ENCODE results near the gene RAB14. TPM values are rescaled to one million over a fixed set of nuclear protein-coding genes. Genes with fewer than 3 reads are reported as not detected.

Gene RAB14
- total and polyA plus RNA-seq, 2 donors from 2014 or later = 48.0 to 78.6 TPM

- Histone ChIP-seq H3K4me3 (ENCODE audit: low read length in 3 of 3) (no peak overlapping the region), H3K36me3 (ENCODE audit: control insufficient read depth in 2 of 3, insufficient read depth in 3 of 3, low read length in 3 of 3) (peaks cover 8 to 39% (median 17%) of the 10 kb centered on the region in 3 donors)
These were observed 57.9 kb downstream of the RAB14 start for GRCh38 chr9:121143771-121144170.

GRCh38 chr9:121141706-121142105 is 60.0 kb downstream of the RAB14 start:
- Histone ChIP-seq H3K27me3 (ENCODE audit: control insufficient read depth, insufficient read depth, low read length) (no peaks in the 10 kb centered on the region), H3K9me3 (ENCODE audit: control insufficient read depth in 2 of 3, insufficient read depth in 1 of 3, low read length in 3 of 3) (no peaks in the 10 kb centered on the region), H3K27ac (ENCODE audit: low read depth in 2 of 2, low read length in 2 of 2) (no peak overlapping the region), H3K4me1 (ENCODE audit: control insufficient read depth in 2 of 3, insufficient read depth in 2 of 3, low read depth in 1 of 3, low read length in 3 of 3) (no peaks in the 10 kb centered on the region), H3K9ac (ENCODE audit: low read length in 3 of 3) (no peak overlapping the region), H3K36me3 (ENCODE audit: control insufficient read depth in 2 of 3, insufficient read depth in 3 of 3, low read length in 3 of 3) (peaks cover 7 to 39% (median 15%) of the 10 kb centered on the region in 3 donors), H3K4me3 (ENCODE audit: low read length in 3 of 3) (no peak overlapping the region)
- intact Hi-C loops (cut with DNase I) = no loop called here
- no peak for TF ChIP-seq CTCF (IDR thresholded peaks at IDR 0.05; ENCODE audit: borderline replicate concordance, extremely low read depth, insufficient read depth)
- DNase-seq (no peak), FAIRE-seq (no peak)

More at GRCh38 chr9:121143771-121144170, 57.9 kb downstream of the RAB14 start:
- H3K9me3 ChIP-seq (ENCODE audit: control insufficient read depth in 2 of 3, insufficient read depth in 1 of 3, low read length in 3 of 3) = no peaks in the 10 kb centered on the region
- H3K27me3 ChIP-seq (ENCODE audit: control insufficient read depth, insufficient read depth, low read length) = no peaks in the 10 kb centered on the region
- H3K27ac ChIP-seq (ENCODE audit: low read depth in 2 of 2, low read length in 2 of 2) = no peak overlapping the region
- no peak overlapping the region for H3K9ac ChIP-seq (ENCODE audit: low read length in 3 of 3)
- no peaks in the 10 kb centered on the region for H3K4me1 ChIP-seq (ENCODE audit: control insufficient read depth in 2 of 3, insufficient read depth in 2 of 3, low read depth in 1 of 3, low read length in 3 of 3)
- TF ChIP-seq CTCF (IDR thresholded peaks at IDR 0.05; ENCODE audit: borderline replicate concordance, extremely low read depth, insufficient read depth) = no peak
- intact Hi-C loops (cut with DNase I) = no loop called here
- DNase-seq (no peak), FAIRE-seq (no peak)

GRCh38 chr9:121141306-121141705 is 60.4 kb downstream of the RAB14 start:
- peaks cover 7 to 36% (median 11%) of the 10 kb centered on the region in 3 donors for H3K36me3 ChIP-seq (ENCODE audit: control insufficient read depth in 2 of 3, insufficient read depth in 3 of 3, low read length in 3 of 3)
- no peaks in the 10 kb centered on the region for H3K27me3 ChIP-seq (ENCODE audit: control insufficient read depth, insufficient read depth, low read length)
- DNase-seq (no peak), FAIRE-seq (no peak)
- TF ChIP-seq CTCF (IDR thresholded peaks at IDR 0.05; ENCODE audit: borderline replicate concordance, extremely low read depth, insufficient read depth) = no peak
- no peak overlapping the region for H3K27ac ChIP-seq (ENCODE audit: low read depth in 2 of 2, low read length in 2 of 2)
- no peaks in the 10 kb centered on the region for H3K9me3 ChIP-seq (ENCODE audit: control insufficient read depth in 2 of 3, insufficient read depth in 1 of 3, low read length in 3 of 3)
- H3K4me1 ChIP-seq (ENCODE audit: control insufficient read depth in 2 of 3, insufficient read depth in 2 of 3, low read depth in 1 of 3, low read length in 3 of 3) = no peaks in the 10 kb centered on the region
- no peak overlapping the region for H3K4me3 ChIP-seq (ENCODE audit: low read length in 3 of 3)
- H3K9ac ChIP-seq (ENCODE audit: low read length in 3 of 3) = no peak overlapping the region
- intact Hi-C loops (cut with DNase I) = no loop called here

GRCh38 chr9:121140162-121140561 is 61.5 kb downstream of the RAB14 start:
- Histone ChIP-seq H3K27ac (ENCODE audit: low read depth in 2 of 2, low read length in 2 of 2) (no peak overlapping the region), H3K27me3 (ENCODE audit: control insufficient read depth, insufficient read depth, low read length) (no peaks in the 10 kb centered on the region), H3K36me3 (ENCODE audit: control insufficient read depth in 2 of 3, insufficient read depth in 3 of 3, low read length in 3 of 3) (peaks cover 7 to 35% (median 11%) of the 10 kb centered on the region in 3 donors), H3K4me3 (ENCODE audit: low read length in 3 of 3) (no peak overlapping the region), H3K9me3 (ENCODE audit: control insufficient read depth in 2 of 3, insufficient read depth in 1 of 3, low read length in 3 of 3) (no peaks in the 10 kb centered on the region), H3K9ac (ENCODE audit: low read length in 3 of 3) (no peak overlapping the region), H3K4me1 (ENCODE audit: control insufficient read depth in 2 of 3, insufficient read depth in 2 of 3, low read depth in 1 of 3, low read length in 3 of 3) (no peaks in the 10 kb centered on the region)
- intact Hi-C loops (cut with DNase I) = no loop called here
- TF ChIP-seq CTCF (IDR thresholded peaks at IDR 0.05; ENCODE audit: borderline replicate concordance, extremely low read depth, insufficient read depth) = no peak
- DNase-seq (no peak), FAIRE-seq (no peak)

Measured in kidney (tissue), 14 donors.